SKM-1 treated with dmso at 0.1 percent for 144 hours (cell line): ENCODE measurements around the gene ZNF362.
"Not testable (repeated sequence)": the region's sequence is repeated elsewhere in the genome, so short reads cannot be mapped to it uniquely, and the experiment has no call there.

Experiments used
- DNase-seq: peaks from one replicate; lab custom pipeline; 2025; ENCODE audit not compliant: unreplicated experiment; lab: John Stamatoyannopoulos, UW

The ZNF362 gene, protein sequence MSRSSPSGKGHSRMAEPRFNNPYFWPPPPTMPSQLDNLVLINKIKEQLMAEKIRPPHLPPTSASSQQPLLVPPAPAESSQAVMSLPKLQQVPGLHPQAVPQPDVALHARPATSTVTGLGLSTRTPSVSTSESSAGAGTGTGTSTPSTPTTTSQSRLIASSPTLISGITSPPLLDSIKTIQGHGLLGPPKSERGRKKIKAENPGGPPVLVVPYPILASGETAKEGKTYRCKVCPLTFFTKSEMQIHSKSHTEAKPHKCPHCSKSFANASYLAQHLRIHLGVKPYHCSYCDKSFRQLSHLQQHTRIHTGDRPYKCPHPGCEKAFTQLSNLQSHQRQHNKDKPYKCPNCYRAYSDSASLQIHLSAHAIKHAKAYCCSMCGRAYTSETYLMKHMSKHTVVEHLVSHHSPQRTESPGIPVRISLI

DNA sequence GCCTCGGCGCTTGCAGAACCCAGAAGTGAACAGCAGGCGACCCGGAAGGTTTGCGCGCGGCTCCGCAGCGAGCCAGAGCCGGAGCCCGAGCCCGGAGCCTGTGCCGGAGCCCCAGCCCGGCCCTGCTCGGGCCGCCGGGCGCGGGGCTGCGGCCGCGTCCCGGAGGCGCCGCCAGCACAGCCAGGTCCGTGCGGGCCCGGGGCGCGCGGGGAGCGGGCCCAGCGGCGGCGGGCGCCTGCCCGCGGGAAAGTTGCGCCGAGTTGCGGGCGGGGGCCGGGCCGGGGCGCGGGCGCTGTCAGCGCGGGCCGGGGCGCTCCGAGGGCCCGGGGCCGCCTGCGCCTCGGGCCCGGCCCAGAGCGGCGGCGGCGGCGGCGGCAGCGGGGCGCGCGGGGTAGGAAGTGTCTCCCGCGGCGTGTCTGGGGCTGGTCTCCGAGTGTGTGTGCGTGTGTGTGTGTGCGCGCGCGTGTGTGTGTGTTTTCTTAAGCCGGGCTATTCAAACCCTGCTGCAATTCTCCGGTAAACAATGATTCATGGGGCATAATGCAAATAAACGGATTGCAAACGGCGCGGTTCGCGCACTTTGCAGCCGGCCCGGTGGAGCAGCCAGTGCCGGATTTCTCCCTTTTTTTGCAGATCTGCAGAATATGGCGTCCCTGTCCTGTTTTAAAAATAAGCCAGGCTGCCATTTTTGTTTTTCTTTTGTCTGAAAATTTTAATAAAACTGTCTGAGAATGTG lies at the start of gene ZNF362:
TSS of gene ZNF362 (plus strand) at position 22 of the 736 bp plus-strand sequence. CDS start 14,083 bp downstream, outside the sequence.
- DNase-seq, result peak; percentile 35

DNA sequence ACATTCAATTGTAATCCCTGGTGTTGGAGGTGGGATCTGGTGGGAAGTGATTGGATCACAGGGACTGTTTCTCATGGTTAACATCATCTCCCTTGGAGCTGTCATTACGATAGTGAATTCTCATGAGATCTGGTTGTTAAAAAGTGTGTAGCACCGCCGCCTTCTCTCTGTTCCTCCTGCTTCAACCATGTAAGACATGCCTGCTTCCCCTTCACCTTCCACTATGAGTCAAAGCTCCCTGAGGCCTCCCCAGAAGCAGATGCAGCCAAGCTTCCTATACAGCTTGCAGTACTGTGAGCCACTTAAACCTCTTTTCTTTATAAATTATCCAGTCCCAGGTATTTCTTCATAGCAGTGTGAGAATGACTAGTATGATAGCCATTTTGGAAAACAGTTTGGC lies 44.3 kb upstream of the ZNF362 start:
- no peak for DNase-seq

DNA sequence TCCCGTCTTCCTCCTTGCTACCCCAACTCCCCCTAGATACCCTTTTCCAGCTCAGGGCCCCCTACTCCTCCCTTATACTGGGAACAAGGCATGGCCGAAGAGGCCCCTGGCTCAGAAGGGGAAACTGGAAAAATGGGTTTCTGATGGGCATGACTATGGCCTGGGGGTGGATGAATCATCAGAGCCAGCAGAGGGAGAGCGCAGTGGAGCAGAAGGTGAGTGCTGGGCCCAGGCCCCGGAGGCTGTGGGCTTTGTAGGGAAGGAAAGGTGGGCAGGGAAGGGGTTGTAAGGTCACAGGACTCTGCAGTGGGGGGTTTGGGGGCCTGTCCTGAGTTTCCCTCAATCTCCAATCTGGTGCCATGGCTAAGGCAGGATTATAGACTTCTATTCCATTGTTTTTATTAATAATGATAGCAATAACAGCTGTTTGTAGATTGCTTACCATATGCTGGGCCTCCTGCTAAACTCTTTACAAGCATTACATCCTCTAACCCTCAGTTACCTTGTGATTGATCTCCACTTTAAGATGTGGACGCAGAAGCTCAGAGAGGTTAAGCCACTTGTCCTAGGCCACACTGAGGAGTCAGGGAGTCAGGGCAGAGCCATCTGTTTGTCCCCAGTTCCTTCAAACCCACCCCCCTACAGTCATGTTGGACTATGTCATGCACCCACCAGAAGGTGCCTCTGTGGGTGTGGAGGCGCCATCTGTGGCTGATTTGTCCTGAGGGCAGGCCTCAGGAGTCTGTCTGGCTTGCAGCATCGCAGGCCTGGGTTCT lies 36.2 kb upstream of the ZNF362 start:
- DNase-seq, result no peak

DNA sequence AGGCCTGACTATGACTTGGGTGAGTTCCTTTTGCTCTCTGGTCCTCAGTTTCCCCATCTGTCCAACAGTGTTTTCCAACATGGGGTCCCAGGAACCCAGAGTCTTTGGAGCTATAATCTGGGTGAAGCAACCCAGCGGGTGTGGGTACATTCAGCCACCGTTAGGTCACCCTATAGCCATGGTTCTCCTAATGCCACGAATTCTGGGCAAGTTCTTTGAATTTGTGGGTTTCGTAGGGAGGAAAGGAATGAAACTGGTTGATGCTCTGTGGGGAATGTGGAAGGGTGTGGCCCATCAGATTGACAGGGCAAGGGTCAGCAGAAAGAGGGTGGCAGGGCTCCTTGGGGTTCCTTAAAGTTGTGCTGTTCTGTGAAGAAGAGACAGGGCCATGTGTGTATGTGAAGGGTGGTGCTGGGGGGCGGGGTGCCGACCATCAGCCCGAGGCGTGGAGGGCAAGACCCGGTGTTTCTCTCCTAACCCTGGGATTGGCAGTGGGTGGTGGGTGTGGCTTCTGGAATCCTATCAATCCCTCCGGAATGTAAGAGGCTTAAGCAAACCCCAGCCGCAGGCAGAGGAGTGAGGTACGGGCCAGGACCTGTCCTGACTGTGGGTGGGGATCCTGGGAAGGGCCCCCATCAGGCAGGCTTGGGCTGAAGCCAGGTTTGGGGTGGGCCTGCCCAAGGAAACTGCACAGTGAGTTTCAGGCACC lies 35.5 kb upstream of the ZNF362 start:
- no peak for DNase-seq

DNA sequence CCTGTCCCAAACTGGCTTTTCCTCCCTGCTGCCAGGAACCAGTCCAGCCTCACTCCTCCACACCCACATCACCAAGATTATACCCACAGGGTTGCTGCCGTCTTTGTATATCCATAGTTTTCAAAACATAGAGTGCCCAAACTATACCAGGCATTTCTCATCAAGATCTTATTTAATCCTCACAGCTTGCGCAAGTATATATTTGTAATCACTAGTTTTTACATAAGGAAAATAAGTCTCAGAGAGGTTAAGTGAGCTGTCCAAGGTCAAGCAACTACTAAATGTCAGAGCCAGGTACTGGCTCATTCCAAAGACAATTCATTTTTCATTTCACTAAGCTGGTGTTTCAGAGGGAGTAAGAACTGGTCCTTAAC lies 34.9 kb upstream of the ZNF362 start:
- no peak for DNase-seq

DNA sequence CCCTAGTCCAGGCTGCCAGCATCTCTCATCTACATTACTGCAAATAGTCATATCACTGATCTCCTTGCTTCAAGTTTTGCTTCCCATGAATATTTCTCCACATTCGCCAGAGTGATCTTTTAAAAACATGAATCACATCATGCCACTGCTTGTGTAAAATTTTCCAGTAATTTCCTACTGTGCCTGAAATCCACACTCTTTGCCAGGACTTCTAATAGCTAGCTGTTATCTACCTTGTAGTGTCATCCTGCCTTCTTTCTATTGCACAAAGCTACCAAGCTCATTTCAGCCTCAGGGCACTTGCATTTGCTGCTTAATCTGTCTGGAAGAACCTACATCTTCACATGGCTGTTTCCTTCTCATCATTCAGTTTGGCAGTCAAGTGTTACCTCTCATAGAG lies 33.9 kb upstream of the ZNF362 start:
- no peak for DNase-seq

DNA sequence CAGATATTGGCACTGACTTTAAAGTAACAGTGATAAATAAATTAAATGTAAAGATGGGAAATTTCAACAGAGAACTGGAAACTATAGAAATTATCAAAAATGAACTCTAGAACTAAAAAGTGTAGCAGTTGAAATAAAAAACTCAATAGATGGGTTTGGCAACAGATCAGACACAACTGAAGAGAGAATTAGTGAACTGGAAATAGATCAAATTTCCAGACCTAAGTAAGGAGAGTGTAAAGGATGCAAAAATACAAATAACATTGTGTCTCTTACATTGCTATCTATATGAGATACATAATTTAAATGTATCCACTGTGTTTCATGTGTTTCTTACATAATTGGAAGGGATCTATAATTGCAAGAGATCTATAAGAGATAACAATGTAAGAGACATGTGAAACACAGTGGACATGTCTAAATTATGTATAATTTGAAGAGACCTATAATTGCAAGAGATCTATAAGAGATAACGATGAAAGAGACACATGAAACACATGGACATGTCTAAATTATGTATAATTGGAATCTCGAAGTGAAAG lies 32.1 kb upstream of the ZNF362 start:
- DNase-seq, result no peak

DNA sequence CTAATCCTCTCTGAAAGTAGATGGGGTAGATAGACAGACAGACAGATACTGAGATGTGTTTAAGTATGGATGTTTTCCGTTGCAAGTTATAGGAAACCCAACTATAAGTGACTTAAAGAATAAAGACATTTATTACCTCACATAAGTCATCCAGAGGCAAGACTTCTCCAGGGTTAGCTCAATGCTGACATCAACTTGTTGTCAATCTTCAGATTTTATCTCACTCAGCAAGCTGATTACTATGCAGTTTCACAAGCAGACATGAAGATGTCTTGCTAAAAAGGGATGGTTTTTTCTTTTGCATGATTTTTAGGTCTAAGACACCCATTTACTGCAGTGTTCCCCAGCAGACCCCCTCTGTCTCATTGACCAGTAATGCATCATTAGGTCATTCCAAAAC lies 30.7 kb upstream of the ZNF362 start:
- DNase-seq, result no peak

DNA sequence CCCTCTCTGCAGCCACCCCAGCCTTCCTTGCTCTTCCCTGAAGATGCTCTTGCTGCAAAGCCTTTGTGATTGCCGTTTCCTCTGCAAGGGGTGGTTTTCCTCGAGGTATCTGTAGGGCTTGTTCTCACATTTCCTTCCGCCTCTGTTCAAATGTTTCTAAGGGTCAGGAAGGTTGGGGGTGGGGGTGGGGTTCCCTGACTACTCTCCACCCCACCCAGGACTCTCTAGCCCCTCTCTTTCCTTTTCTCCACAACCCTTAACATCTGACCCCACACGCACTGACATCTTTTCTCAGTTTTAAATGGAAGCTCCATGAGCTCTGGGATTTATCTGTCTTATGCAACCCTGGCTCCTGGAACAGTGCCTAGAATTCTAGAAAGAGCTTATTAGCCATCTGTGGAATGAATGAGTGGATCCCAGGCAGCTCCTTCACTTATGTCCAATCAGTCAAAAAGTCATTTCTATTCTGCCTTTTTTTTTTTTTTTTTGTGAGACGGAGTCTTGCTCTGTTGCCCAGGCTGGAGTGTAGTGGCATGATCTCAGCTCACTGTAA lies 27.3 kb upstream of the ZNF362 start:
- no peak for DNase-seq

DNA sequence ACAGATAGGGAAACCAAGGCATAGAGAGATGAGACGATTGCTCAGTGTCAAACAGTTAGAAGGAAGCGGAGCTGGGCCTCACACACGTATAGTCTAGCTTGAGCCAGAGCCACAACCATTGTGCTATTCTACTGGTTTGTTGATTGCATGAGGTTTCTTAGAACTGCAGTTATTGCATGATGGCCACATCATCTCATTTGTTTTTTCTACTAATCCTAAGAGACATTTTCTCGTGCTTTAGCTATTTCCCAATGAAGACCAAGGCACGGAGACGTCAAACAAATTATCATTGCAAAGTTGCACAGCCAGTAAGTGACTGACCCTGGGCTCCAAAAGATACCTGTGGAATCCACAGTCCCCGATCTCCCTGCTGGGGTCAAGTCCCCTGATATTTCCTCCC lies 25.1 kb upstream of the ZNF362 start:
- no peak for DNase-seq

DNA sequence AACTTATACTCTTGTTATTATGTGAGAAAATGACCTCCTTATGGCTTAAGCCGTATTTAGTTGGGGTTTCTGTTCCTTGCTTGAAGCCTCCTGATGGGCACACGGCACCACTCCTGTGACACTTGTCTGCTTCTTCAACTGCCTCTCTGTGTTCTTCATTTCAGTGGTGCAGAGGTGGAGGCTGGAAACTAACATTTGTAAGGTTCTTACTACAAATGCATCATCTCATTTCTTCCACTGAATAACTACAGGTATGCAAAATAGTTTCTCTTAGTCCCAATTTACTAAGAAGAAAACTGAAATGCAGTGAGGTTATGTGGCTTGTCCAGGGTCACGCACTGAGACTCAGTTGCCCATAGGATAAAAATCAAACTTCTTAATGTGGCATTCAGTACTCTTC lies 23.6 kb upstream of the ZNF362 start:
- DNase-seq, result no peak

DNA sequence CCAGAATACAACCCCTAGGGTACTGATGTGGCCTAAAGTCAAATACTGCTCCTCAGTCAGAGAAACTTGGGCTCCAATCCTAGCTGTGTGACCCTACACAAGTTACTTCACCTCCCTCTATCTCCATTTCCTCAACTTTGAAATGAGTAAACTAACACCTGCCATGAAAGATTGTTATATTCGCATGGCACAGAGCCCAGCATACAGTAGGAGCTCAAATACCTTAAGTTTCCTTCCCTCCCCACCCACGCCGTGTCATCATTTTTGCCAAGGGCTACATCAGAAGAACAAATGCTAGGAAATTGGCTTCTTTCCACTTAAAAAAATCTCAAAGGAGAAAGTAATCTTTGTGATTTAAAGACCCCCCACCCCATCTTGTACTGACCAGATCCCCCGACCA lies 22.2 kb upstream of the ZNF362 start:
- DNase-seq, result no peak

DNA sequence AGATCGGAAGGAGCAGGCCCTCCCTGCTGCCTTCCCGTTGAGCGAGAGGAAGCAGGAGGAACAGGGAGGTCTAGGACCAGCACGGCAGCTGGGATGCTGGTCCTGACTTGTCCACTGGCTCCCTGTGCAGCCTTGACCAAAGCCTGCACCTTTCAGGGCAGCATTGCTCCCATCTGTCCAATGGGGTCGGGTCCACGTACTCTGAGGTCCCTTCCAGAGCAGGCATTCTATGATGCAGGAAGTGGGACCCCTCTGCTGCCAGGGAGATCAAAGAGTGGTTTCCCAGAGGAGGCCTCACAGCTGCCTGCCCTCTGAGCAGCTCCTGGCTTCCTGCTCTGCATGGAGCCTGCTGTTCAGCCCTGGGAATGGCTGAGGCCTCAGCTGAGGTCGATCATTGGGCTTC lies 21.7 kb upstream of the ZNF362 start:
- DNase-seq, result no peak

DNA sequence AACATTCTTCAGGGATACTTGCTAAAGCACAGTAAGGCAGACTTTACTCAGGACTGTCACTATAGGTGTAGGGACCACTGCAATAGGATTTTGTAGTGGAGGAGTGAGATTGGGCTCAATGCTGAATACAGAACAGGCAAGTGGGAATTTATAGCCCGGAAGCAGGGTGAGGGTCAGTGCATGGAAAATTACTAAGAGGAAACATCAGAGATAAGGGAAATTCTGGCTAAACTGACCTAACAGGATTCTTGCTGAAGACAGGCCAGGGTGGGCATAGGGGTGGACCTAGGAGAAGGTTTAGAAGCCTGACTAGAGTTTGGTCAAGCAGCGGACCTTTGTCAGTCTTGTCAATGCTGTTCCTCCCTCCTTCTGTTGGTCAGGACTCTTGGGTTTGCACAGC lies 20.8 kb upstream of the ZNF362 start:
- DNase-seq, result no peak

DNA sequence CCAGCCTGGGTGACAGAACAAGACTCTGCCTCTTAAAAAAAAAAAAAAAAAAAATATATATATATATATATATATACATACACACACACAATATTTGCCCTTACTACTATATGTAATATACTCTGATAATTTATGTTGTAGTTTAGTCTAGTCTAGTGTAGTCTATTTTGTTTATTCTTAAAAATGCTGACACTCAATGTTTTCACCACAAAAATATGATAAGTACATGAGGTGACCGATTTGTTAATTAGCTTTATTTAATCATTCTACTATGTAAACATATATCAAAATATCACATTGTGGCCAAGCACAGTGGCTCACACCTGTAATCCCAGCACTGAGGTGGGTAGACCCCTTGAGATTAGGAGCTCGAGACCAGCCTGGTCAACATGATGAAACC lies 19.8 kb upstream of the ZNF362 start:
- no peak for DNase-seq

DNA sequence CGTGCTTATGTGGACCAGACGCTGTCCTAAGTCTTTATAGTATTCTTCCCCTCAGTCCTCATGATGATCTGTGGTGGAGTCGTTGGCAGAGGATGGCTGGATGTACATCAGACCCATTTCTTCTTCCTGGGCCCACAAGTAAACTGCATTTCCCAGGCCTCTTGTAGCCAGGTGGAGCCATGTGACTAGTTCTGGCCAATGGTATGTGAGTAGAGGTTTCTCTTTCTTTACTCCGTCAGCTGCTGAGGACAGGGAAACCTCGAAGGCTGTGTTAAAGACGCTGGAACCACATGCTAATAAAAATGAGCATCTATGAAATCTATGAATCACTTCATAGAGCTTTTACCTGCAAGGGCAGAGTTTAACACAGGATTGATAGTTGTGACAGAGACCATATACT lies 18.7 kb upstream of the ZNF362 start:
- no peak for DNase-seq

DNA sequence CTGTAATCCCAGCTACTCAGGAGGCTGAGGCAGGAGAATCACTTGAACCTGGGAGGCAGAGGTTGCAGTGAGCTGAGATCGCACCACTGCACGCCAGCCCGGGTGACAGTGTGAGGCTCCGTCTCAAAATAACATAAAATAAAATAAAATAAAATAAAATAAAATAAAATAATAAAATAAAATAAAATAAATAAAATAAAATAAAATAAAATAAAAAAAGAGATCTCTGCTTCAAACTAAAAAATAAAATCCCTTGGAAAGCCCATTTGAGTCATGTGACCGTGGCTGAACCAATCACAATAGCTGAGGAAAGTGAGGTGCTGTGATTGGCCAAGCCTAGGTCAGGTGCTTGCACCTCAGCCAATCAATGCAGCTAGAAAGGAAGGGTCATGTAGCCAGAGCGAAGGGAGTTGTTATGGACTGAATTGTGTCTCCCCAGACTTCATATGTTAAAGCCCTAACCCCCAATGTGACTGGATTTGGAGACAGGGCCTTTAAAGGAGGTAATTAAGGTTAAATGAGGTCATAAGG lies 18.0 kb upstream of the ZNF362 start:
- DNase-seq, result not testable (repeated sequence)

DNA sequence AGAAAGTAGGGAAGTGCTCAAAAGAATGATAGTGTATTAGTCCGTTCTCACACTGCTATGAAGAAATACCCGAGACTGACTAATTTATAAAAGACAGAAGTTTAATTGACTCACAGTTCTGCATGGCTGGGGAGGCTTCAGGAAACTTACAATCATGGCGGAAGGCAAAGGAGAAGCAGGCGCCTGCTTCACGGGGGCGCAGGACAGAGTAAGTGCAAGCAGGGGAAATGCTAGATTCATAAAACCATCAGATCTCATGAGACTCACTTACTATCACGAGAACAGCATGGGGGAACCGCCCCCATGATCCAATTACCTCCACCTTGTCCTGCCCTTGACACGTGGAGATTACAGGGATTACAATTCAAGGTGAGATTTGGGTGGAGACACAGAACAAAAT lies 16.9 kb upstream of the ZNF362 start:
- not testable (repeated sequence) for DNase-seq

DNA sequence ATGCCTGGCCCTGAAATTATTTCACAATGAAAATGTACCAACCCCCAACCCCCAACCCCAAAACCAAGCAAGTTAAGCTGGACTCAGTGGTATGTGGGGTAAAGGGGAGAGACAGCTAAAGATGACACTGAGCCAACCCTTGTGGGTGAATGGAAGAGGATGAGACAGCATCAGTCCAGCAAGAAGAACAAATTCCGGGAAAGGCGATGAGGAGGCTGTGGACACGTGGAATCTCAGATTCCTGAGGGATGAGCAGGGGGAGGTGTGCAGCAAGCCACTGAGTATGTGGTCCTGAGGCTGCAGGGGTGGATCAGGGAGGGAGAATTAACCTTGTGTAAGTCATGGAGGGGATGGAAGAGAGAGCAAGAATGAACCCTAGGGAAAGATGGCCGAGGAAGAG lies 14.4 kb upstream of the ZNF362 start:
- no peak for DNase-seq

DNA sequence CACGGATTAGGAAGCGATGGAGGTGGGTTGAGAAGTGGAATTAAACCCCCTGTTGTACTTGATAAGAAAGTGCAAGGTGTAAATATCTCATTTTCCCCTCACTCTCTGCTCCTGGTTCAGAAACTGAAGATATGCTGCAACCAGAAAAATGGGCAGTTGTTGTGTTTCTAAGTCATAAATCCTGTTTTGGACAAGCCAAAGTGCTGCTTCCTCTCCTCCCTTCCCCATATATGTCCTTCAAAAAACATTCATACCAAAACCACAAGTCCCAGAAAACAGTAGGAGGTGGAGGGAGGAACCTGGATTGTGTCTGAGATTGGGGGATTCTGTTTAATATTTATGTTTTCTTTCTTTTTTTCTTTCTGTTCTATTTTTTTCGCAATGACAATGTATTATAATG lies 13.6 kb upstream of the ZNF362 start:
- DNase-seq, result no peak
